HepG2 (cell line): ENCODE measurements around the gene DDAH2. TPM values are rescaled to one million over a fixed set of nuclear protein-coding genes. Genes with fewer than 3 reads are reported as not detected.

Experiments
- DMAP1 ChIP-seq: IDR thresholded peaks from 2 replicates; pipeline ENCODE4 v1.6.1; 2016
- JARID2 ChIP-seq: sonication (generic); formaldehyde crosslinking; IDR thresholded peaks from 2 replicates; pipeline ENCODE4 v1.8.1; 2023; ENCODE audit warnings: missing genetic modification reagents, inconsistent platforms; ENCODE audit not compliant: insufficient replicate concordance
- KLF13 ChIP-seq: sonication (generic); formaldehyde crosslinking; IDR thresholded peaks from 2 replicates; pipeline ENCODE4 v1.4.0; 2020; ENCODE audit warnings: mild to moderate bottlenecking, missing genetic modification reagents
- NFIB ChIP-seq: sonication (generic); formaldehyde crosslinking; IDR thresholded peaks from 2 replicates; pipeline ENCODE4 v1.9.0; 2021; ENCODE audit warnings: missing genetic modification reagents, mild to moderate bottlenecking, borderline replicate concordance
- RFXANK ChIP-seq: IDR thresholded peaks from 2 replicates; pipeline ENCODE4 v1.6.1; 2016
- ZNF224 ChIP-seq: sonication (generic); formaldehyde crosslinking; IDR thresholded peaks from 2 replicates; pipeline ENCODE4 v1.5.0; 2020; ENCODE audit warnings: mild to moderate bottlenecking, missing genetic modification reagents
- ZNF256 ChIP-seq: sonication (generic); formaldehyde crosslinking; conservative IDR thresholded peaks from 2 replicates; pipeline ENCODE4 v1.4.0; 2020; ENCODE audit warnings: missing genetic modification reagents
- ZNF331 ChIP-seq: sonication (generic); formaldehyde crosslinking; IDR thresholded peaks from 2 replicates; pipeline ENCODE4 v1.4.0; 2020; ENCODE audit warnings: missing genetic modification reagents
- ZNF572 ChIP-seq: sonication (generic); formaldehyde crosslinking; IDR thresholded peaks from 2 replicates; pipeline ENCODE4 v1.5.1; 2020; ENCODE audit warnings: mild to moderate bottlenecking, missing genetic modification reagents
- polyA plus RNA-seq, 8 experiments: library from polyadenylated mRNA; depleted of rRNA in 3 of 8; stranded (reverse) in 7 of 8; unstranded in 1 of 8; fragments of >200 nt; fragmentation: Illumina TruSeq in 4 of 8; extraction: Trizol in 4 of 8; gene quantifications; 2 replicates each; pipeline versions ENCODE4 v1.2.1 to v1.2.3, GENCODE V29; 2011 to 2016; ENCODE audit warnings: low read depth in 4 of 8, missing spikeins in 1 of 8, mixed read lengths in 1 of 8; ENCODE audit not compliant: insufficient read depth in 1 of 8
- total RNA-seq, 5 experiments: library from RNA; depleted of rRNA; stranded (reverse); fragments of >200 nt; fragmentation: Illumina TruSeq; extraction: Trizol; gene quantifications; 2 replicates each; pipeline ENCODE4 v1.2.3, GENCODE V29; 2016; ENCODE audit warnings: low read depth in 1 of 5
- TF ChIP-seq, protein P1 (sequence below): sonication (generic); formaldehyde crosslinking; IDR thresholded peaks from 2 replicates; pipeline ENCODE4 v1.4.0; 2020; ENCODE audit warnings: mild to moderate bottlenecking, missing genetic modification reagents
- TF ChIP-seq, protein P2 (sequence below): sonication (generic); formaldehyde crosslinking; IDR thresholded peaks from 2 replicates; pipeline ENCODE4 v1.5.0; 2020; ENCODE audit warnings: missing genetic modification reagents
- TF ChIP-seq, protein P3 (sequence below): sonication (generic); formaldehyde crosslinking; IDR thresholded peaks from 2 replicates; pipeline ENCODE4 v1.4.0; 2020; ENCODE audit warnings: mild to moderate bottlenecking, low read depth, missing genetic modification reagents
- TF ChIP-seq, protein P4 (sequence below): sonication (generic); formaldehyde crosslinking; IDR thresholded peaks from 2 replicates; pipeline ENCODE4 v1.4.0; 2020; ENCODE audit warnings: missing genetic modification reagents
- TF ChIP-seq, protein P5 (sequence below): sonication (generic); formaldehyde crosslinking; IDR thresholded peaks from 2 replicates; pipeline ENCODE4 v1.5.0; 2020; ENCODE audit warnings: missing genetic modification reagents
- TF ChIP-seq, protein P6 (sequence below): sonication (generic); formaldehyde crosslinking; IDR thresholded peaks from 2 replicates; pipeline ENCODE4 v1.8.0; 2022; ENCODE audit warnings: missing genetic modification reagents, mild to moderate bottlenecking, borderline replicate concordance

Gene DDAH2
- total and polyA plus RNA-seq, 2 of the 13 experiments (the other 11 are each of a cell fraction or from before 2014, with no cell fraction given), result 16.4 to 21.1 TPM

DNA sequence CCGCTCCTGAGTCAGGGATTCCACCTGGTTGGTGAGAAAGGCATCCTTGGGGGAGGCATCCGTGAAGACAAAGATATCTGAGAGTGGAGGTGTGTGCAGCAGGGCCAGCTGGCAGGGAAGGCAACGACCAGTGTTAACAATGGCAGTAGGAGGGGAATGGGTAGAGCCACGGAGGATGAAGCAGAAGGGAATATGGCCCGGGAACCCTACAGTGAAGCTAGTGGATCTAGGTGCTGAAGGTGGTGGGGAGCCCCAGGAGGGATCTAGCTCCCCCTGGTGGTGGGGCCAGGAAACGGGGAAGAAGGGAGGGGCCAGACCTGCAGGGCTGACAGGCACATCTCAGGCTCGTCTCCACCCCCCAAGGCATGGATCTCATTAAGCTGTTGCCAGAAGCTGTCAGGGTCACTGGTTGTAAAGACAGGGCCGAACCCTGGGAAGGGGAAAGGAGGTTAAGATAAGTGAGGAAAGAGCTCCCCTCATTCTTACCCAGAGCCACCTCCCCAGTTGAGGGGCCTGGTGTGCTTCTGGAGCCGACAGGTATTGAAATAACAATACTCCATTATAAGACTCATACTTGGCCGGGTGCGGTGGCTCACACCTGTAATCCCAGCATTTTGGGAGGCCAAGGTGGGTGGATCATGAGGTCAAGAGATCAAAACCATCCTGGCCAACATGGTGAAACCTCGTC is 40.7 kb upstream of the DDAH2 start (continued):
- TF ChIP-seq, protein P1, sequence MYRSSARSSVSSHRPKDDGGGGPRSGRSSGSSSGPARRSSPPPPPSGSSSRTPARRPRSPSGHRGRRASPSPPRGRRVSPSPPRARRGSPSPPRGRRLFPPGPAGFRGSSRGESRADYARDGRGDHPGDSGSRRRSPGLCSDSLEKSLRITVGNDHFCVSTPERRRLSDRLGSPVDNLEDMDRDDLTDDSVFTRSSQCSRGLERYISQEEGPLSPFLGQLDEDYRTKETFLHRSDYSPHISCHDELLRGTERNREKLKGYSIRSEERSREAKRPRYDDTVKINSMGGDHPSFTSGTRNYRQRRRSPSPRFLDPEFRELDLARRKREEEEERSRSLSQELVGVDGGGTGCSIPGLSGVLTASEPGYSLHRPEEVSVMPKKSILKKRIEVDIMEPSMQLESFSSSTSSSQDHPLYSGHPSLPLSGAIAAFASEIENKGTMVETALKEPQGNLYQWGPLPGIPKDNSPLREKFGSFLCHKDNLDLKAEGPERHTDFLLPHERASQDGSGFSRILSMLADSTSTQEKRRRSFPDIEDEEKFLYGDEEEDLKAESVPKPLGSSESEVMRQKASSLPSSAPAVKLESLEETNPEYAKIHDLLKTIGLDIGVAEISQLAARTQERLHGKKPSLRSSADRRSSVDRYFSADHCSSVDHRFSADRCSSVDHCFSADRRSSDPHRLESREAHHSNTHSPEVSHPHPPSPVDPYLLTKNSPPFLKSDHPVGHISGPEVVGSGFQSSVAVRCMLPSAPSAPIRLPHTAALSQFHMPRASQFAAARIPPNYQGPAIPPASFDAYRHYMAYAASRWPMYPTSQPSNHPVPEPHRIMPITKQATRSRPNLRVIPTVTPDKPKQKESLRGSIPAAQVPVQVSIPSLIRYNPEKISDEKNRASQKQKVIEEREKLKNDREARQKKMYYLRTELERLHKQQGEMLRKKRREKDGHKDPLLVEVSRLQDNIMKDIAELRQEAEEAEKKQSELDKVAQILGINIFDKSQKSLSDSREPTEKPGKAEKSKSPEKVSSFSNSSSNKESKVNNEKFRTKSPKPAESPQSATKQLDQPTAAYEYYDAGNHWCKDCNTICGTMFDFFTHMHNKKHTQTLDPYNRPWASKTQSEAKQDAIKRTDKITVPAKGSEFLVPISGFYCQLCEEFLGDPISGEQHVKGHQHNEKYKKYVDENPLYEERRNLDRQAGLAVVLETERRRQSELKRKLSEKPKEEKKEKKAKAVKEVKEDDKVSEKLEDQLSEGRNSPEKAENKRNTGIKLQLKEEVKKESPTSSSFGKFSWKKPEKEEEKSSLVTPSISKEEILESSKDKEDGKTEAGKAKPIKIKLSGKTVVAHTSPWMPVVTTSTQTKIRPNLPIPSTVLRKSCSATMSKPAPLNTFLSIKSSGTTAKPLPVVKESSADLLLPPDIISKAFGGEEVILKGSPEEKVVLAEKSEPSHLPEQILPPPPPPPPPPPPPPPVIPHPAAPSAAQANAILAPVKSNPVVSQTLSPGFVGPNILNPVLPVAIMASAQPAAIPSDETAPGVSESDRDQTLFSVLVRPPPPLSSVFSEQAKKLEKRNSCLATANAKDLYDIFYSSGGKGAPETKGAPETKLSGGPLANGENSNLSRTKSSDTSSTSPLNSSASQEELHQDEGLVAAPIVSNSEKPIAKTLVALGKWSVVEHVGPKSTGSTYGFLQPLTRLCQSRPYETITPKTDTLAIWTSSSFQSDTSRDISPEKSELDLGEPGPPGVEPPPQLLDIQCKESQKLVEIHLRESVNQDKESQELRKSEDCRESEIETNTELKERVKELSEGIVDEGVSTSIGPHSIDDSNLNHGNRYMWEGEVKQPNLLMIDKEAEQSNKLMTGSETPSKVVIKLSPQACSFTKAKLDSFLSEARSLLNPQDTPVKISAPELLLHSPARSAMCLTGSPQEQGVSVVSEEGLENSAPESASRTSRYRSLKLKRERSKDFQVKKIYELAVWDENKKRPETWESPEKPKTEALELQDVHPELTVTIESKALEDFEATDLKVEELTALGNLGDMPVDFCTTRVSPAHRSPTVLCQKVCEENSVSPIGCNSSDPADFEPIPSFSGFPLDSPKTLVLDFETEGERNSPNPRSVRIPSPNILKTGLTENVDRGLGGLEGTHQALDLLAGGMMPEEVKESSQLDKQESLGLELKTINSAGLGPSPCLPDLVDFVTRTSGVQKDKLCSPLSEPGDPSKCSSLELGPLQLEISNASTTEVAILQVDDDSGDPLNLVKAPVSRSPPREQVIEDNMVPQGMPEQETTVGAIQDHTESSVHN (CRISPR knock-in tag), result no peak
- TF ChIP-seq, protein P2, sequence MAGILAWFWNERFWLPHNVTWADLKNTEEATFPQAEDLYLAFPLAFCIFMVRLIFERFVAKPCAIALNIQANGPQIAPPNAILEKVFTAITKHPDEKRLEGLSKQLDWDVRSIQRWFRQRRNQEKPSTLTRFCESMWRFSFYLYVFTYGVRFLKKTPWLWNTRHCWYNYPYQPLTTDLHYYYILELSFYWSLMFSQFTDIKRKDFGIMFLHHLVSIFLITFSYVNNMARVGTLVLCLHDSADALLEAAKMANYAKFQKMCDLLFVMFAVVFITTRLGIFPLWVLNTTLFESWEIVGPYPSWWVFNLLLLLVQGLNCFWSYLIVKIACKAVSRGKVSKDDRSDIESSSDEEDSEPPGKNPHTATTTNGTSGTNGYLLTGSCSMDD, result no peak
- no peak for TF ChIP-seq NFIB (CRISPR knock-in tag)
- TF ChIP-seq, protein P3, sequence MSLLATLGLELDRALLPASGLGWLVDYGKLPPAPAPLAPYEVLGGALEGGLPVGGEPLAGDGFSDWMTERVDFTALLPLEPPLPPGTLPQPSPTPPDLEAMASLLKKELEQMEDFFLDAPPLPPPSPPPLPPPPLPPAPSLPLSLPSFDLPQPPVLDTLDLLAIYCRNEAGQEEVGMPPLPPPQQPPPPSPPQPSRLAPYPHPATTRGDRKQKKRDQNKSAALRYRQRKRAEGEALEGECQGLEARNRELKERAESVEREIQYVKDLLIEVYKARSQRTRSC (CRISPR knock-in tag), result no peak
- TF ChIP-seq ZNF572 (CRISPR knock-in tag), result 0 out of 2 replicates have a peak, but pooled peaks have one; percentile 50
- TF ChIP-seq KLF13 (CRISPR knock-in tag), result no peak
- no peak for TF ChIP-seq JARID2 (CRISPR knock-in tag)
- no peak for TF ChIP-seq ZNF224 (CRISPR knock-in tag)
- TF ChIP-seq, protein P4, sequence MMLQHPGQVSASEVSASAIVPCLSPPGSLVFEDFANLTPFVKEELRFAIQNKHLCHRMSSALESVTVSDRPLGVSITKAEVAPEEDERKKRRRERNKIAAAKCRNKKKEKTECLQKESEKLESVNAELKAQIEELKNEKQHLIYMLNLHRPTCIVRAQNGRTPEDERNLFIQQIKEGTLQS (CRISPR knock-in tag), result 0 out of 2 replicates have a peak, but pooled peaks have one; percentile 15
- TF ChIP-seq, protein P5, sequence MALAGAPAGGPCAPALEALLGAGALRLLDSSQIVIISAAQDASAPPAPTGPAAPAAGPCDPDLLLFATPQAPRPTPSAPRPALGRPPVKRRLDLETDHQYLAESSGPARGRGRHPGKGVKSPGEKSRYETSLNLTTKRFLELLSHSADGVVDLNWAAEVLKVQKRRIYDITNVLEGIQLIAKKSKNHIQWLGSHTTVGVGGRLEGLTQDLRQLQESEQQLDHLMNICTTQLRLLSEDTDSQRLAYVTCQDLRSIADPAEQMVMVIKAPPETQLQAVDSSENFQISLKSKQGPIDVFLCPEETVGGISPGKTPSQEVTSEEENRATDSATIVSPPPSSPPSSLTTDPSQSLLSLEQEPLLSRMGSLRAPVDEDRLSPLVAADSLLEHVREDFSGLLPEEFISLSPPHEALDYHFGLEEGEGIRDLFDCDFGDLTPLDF (CRISPR knock-in tag), result no peak
- TF ChIP-seq ZNF256 (CRISPR knock-in tag), result no peak
- TF ChIP-seq ZNF331 (CRISPR knock-in tag), result peak; percentile 63; the same call in 1 of the 2 replicates
- no peak for TF ChIP-seq RFXANK
- TF ChIP-seq, protein P6, sequence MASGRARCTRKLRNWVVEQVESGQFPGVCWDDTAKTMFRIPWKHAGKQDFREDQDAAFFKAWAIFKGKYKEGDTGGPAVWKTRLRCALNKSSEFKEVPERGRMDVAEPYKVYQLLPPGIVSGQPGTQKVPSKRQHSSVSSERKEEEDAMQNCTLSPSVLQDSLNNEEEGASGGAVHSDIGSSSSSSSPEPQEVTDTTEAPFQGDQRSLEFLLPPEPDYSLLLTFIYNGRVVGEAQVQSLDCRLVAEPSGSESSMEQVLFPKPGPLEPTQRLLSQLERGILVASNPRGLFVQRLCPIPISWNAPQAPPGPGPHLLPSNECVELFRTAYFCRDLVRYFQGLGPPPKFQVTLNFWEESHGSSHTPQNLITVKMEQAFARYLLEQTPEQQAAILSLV (CRISPR knock-in tag), result 0 out of 2 replicates have a peak, but pooled peaks have one; percentile 44
- TF ChIP-seq DMAP1 (CRISPR knock-in tag), result 0 out of 2 replicates have a peak, but pooled peaks have one; percentile 23
